ENCODE measurements around the gene ELMOD1.

The ELMOD1 gene

DNA sequence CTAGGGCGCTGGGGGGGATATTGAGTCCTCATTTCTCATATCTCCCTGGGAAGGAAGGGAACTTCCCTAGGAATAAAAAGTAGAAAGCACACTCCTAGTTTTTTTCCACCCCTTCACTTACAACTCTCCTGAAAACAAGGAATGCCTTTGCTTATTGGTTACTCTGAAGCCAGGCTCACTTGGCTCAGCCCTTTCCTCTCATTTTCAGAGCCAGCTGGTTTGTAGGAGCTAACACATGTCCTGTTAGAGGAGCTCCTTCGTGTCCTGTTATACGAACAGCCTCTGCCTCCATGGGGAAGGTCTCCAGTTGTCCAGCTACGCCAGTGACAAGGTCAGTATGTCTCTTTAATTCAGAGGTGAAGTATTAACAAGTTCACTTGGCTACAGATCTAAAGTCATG lies 43.0 kb upstream of the ELMOD1 start:
- H3K27ac ChIP-seq (ENCODE audit: extremely low read depth, low read depth, low read length): no peak overlapping the region
- CTCF ChIA-PET: interaction anchor here (0.5 to 10.2 kb wide), 7 partner anchors 8 to 1118 kb away, joined by 3 to 85 read pairs (median 5); partner anchors contain the start of gene ALKBH8
- H3K36me3 ChIP-seq (ENCODE audit: control insufficient read depth in 2 of 2, insufficient read depth in 1 of 2, low read length in 2 of 2): peaks cover 0 to 27% of the 10 kb centered on the region in 2 experiments; a peak in 1 of 3 replicates
- H3K4me1 ChIP-seq (ENCODE audit: control insufficient read depth, insufficient read depth, low read length): no peaks in the 10 kb centered on the region
- H3K9me3 ChIP-seq (ENCODE audit: control insufficient read depth, insufficient read depth, low read depth, low read length): no peaks in the 10 kb centered on the region
- H3K4me3 ChIP-seq (ENCODE audit: low read depth, low read length): no peak overlapping the region
- TF ChIP-seq ZNF701 (tag by site-specific recombination; IDR thresholded peaks at IDR 0.05) (no peak), ZNF404 (tag by site-specific recombination; IDR thresholded peaks at IDR 0.05) (no peak), ZNF10 (tag by site-specific recombination; IDR thresholded peaks at IDR 0.05) (no peak), ZNF621 (tag by site-specific recombination; IDR thresholded peaks at IDR 0.05) (no peak), ZNF521 (tag by site-specific recombination; IDR thresholded peaks at IDR 0.05) (no peak), ZFP3 (tag by site-specific recombination; IDR thresholded peaks at IDR 0.05; ENCODE audit: low read depth) (no peak), ZSCAN16 (tag by site-specific recombination; IDR thresholded peaks at IDR 0.05) (no peak), ZNF830 (tag by site-specific recombination; IDR thresholded peaks at IDR 0.05; ENCODE audit: low read depth) (no peak), ZNF37A (tag by site-specific recombination; IDR thresholded peaks at IDR 0.05) (no peak), ZNF585B (tag by site-specific recombination; IDR thresholded peaks at IDR 0.05) (no peak), KLF16 (tag by site-specific recombination; IDR thresholded peaks at IDR 0.05) (no peak), ZNF433 (tag by site-specific recombination; IDR thresholded peaks at IDR 0.05; ENCODE audit: low read depth) (no peak)
- TF ChIP-seq, protein P1, sequence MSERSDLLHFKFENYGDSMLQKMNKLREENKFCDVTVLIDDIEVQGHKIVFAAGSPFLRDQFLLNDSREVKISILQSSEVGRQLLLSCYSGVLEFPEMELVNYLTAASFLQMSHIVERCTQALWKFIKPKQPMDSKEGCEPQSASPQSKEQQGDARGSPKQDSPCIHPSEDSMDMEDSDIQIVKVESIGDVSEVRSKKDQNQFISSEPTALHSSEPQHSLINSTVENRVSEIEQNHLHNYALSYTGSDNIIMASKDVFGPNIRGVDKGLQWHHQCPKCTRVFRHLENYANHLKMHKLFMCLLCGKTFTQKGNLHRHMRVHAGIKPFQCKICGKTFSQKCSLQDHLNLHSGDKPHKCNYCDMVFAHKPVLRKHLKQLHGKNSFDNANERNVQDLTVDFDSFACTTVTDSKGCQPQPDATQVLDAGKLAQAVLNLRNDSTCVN (tag by site-specific recombination; optimal IDR thresholded peaks at IDR 0.05): no peak
- TF ChIP-seq, protein P2, sequence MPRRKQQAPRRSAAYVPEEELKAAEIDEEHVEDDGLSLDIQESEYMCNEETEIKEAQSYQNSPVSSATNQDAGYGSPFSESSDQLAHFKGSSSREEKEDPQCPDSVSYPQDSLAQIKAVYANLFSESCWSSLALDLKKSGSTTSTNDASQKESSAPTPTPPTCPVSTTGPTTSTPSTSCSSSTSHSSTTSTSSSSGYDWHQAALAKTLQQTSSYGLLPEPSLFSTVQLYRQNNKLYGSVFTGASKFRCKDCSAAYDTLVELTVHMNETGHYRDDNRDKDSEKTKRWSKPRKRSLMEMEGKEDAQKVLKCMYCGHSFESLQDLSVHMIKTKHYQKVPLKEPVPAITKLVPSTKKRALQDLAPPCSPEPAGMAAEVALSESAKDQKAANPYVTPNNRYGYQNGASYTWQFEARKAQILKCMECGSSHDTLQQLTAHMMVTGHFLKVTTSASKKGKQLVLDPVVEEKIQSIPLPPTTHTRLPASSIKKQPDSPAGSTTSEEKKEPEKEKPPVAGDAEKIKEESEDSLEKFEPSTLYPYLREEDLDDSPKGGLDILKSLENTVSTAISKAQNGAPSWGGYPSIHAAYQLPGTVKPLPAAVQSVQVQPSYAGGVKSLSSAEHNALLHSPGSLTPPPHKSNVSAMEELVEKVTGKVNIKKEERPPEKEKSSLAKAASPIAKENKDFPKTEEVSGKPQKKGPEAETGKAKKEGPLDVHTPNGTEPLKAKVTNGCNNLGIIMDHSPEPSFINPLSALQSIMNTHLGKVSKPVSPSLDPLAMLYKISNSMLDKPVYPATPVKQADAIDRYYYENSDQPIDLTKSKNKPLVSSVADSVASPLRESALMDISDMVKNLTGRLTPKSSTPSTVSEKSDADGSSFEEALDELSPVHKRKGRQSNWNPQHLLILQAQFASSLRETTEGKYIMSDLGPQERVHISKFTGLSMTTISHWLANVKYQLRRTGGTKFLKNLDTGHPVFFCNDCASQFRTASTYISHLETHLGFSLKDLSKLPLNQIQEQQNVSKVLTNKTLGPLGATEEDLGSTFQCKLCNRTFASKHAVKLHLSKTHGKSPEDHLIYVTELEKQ (tag by site-specific recombination; IDR thresholded peaks at IDR 0.05; ENCODE audit: borderline replicate concordance): no peak
- TF ChIP-seq, protein P3, sequence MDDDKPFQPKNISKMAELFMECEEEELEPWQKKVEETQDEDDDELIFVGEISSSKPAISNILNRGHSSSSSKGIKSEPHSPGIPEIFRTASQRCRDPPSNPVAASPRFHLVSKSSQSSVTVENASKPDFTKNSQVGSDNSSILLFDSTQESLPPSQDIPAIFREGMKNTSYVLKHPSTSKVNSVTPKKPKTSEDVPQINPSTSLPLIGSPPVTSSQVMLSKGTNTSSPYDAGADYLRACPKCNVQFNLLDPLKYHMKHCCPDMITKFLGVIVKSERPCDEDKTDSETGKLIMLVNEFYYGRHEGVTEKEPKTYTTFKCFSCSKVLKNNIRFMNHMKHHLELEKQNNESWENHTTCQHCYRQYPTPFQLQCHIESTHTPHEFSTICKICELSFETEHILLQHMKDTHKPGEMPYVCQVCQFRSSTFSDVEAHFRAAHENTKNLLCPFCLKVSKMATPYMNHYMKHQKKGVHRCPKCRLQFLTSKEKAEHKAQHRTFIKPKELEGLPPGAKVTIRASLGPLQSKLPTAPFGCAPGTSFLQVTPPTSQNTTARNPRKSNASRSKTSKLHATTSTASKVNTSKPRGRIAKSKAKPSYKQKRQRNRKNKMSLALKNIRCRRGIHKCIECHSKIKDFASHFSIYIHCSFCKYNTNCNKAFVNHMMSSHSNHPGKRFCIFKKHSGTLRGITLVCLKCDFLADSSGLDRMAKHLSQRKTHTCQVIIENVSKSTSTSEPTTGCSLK (tag by site-specific recombination; IDR thresholded peaks at IDR 0.05): no peak
- TF ChIP-seq, protein P4, sequence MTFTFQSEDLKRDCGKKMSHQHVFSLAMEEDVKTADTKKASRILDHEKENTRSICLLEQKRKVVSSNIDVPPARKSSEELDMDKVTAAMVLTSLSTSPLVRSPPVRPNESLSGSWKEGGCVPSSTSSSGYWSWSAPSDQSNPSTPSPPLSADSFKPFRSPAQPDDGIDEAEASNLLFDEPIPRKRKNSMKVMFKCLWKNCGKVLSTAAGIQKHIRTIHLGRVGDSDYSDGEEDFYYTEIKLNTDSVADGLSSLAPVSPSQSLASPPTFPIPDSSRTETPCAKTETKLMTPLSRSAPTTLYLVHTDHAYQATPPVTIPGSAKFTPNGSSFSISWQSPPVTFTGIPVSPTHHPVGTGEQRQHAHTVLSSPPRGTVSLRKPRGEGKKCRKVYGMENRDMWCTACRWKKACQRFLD (tag by site-specific recombination; IDR thresholded peaks at IDR 0.05): no peak
- TF ChIP-seq, protein P5, sequence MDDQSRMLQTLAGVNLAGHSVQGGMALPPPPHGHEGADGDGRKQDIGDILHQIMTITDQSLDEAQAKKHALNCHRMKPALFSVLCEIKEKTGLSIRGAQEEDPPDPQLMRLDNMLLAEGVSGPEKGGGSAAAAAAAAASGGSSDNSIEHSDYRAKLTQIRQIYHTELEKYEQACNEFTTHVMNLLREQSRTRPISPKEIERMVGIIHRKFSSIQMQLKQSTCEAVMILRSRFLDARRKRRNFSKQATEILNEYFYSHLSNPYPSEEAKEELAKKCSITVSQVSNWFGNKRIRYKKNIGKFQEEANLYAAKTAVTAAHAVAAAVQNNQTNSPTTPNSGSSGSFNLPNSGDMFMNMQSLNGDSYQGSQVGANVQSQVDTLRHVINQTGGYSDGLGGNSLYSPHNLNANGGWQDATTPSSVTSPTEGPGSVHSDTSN (CRISPR knock-in tag; IDR thresholded peaks at IDR 0.05): no peak
- TF ChIP-seq, protein P6, sequence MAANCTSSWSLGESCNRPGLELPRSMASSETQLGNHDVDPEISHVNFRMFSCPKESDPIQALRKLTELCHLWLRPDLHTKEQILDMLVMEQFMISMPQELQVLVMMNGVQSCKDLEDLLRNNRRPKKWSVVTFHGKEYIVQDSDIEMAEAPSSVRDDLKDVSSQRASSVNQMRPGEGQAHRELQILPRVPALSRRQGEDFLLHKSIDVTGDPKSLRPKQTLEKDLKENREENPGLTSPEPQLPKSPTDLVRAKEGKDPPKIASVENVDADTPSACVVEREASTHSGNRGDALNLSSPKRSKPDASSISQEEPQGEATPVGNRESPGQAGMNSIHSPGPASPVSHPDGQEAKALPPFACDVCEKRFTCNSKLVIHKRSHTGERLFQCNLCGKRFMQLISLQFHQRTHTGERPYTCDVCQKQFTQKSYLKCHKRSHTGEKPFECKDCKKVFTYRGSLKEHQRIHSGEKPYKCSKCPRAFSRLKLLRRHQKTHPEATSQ (tag by site-specific recombination; IDR thresholded peaks at IDR 0.05): no peak
- POLR2A ChIA-PET: interaction anchor here (0.6 kb wide), 1 partner anchor 68 kb away, joined by 10 read pairs; no protein-coding TSS in a partner anchor
